CD4-positive, alpha-beta T cell treated with Interferon alpha-2 for 1 hour (primary cell): Measurements from ENCODE around the gene BFAR.
A peak's percentile ranks its signal among the peaks of the same experiment; 100 is the strongest.
"Not testable (repeated sequence)": the region's sequence is repeated elsewhere in the genome, so short reads cannot be mapped to it uniquely, and the experiment has no call there.

Experiments
- DNase-seq, 2 donors: peaks; one replicate each; pipeline ENCODE4 v3.0.0-alpha.2; 2020 to 2022

The BFAR gene

GRCh38 chr16:14632693-14633569 is at the start of gene BFAR:
Gene BFAR, plus strand, starts transcription at chr16:14632951. Its CDS starts 11,396 bp downstream, at chr16:14644347.
- peak; percentile 99 for DNase-seq

- no peak for DNase-seq
These were observed 47.5 kb upstream of the BFAR start for GRCh38 chr16:14585287-14585686.

DNA sequence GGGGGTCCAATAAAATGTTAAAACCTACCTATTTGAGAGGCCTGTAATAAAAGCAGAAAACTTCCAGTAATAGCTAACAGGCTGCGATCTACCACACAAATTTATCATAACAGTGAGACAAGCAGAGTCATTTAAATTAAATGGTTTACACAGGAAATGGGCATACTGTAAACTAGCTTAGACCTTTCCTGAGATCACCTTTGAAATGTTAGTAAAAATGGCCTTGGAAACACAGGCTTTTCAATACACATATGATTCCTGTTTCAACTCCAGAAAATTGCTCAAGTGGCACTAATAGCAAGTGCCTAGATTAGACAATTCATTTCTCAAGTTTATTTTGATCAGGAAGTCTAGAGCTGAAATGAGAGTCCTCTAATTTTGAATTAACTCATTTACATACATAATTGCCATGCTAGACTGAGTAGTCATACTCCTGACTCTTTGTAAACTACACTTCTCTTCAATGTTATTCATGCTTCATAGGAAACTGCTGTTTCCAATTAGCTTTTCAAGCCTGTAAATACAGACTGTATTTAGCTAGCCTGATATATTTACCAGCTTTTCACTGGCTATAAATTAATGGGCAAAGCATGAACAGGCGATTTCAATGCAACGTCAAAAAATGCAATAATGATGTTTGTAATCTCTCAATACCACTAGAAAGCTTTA is 46.0 kb upstream of the BFAR start:
- DNase-seq: no peak

- DNase-seq: peak in 1 of 2 donors; percentile 36
These were observed 32.6 kb upstream of the BFAR start for GRCh38 chr16:14600164-14600563.

GRCh38 chr16:14602443-14602963 is 30.2 kb upstream of the BFAR start:
- DNase-seq: no peak

- no peak for DNase-seq
These were observed 26.6 kb upstream of the BFAR start for GRCh38 chr16:14606102-14606501.

DNA sequence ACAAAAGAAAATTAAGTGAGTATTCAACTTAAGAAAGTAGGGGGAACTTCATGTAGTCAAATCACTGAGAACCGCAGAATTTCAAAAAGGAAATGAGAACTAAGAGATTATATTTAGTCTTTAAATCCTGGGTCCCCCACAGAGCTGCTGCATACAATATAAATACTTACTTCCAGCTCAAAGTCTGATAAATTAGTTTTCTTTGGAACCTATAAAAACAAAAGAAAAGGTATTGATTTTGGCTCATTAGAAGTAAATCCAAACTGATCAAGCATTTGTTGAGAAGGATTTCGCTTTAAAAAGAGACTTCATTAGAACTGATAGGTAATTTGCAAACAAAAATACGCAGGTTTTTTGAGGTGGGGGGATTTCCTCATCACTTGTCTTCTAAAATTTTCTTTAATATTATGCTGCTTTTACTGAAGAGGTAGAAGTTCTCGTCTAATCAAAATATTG is 24.6 kb upstream of the BFAR start:
- DNase-seq: no peak

DNA sequence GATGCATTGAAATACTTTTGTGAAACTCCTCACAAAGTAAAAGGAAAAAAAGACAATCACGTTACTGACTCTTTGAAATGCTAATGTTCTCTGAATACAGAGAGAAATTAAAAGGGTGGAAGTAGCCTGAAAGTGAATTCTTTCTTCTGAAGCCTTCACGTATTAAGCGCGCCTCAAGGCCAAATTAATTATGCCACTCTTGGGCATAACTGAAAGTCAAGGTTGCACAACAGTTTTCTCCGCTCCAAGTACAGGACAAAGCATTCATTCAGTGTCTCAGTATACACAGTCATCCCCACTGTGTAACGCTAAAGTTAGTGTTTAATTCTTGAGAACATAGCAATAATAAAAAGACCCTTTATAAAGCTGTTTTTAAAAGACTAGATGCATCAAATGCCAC is 24.1 kb upstream of the BFAR start:
- DNase-seq: no peak

GRCh38 chr16:14609716-14610115 is 23.0 kb upstream of the BFAR start:
- no peak for DNase-seq

- DNase-seq: no peak
These were observed 21.1 kb upstream of the BFAR start for GRCh38 chr16:14611660-14612059.

DNA sequence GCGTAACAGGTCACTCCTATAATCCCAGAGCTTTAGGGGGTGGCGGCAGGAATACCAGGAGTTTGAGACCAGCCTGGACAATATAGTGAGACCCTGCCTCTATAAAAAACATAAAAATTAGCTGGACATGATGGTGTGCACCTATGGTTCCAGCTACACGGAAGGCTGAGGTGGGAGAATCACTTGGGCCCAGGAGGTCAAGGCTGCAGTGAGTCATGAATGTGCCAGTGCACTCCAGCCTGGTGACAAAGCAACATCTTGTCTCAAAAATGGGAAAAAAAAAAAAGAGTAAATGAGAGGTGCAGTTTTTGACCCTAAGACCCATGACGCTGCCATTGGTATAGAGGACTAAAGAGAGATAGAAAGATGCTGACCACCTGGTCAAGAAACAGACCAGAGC is 18.8 kb upstream of the BFAR start:
- DNase-seq: no peak

GRCh38 chr16:14616280-14616679 is 16.5 kb upstream of the BFAR start:
- DNase-seq: no peak

DNA sequence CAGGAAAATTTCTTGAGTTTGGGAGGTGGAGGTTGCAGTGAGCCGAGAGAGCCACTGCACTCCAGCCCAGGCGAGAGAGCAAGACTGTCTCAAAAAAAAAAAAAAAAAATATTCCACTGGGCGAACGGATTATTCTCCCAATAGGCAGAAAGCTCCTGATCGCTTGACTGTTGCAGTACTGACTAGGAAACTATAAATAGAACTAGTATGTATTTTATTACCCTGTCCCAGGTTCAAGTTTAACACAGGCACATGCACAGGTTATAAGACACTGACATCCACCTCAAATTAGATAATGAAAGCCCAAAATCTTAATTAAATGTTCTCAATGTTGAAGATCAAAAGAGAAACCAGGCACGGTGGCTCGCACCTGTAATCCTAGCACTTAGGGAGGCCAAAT is 14.2 kb upstream of the BFAR start:
- DNase-seq: no peak

DNA sequence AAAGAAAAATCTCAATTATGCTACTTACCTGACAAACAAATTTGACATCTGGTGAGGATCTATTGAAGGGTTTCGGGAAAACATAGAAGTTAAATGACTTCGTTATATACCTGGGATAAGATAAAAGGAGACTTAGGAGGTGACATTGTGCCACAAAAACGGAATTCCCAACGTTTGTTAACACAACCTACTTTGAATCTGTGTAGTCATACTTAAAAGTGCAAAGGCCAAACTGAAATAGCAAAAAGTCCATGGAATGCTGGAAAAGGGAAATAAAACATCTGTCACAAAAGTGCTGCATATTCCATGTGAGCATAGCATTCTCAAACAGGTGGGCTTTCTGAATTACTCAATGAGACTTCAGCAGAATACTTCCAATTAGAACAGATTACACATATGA is 5.7 kb upstream of the BFAR start:
- DNase-seq: no peak

DNA sequence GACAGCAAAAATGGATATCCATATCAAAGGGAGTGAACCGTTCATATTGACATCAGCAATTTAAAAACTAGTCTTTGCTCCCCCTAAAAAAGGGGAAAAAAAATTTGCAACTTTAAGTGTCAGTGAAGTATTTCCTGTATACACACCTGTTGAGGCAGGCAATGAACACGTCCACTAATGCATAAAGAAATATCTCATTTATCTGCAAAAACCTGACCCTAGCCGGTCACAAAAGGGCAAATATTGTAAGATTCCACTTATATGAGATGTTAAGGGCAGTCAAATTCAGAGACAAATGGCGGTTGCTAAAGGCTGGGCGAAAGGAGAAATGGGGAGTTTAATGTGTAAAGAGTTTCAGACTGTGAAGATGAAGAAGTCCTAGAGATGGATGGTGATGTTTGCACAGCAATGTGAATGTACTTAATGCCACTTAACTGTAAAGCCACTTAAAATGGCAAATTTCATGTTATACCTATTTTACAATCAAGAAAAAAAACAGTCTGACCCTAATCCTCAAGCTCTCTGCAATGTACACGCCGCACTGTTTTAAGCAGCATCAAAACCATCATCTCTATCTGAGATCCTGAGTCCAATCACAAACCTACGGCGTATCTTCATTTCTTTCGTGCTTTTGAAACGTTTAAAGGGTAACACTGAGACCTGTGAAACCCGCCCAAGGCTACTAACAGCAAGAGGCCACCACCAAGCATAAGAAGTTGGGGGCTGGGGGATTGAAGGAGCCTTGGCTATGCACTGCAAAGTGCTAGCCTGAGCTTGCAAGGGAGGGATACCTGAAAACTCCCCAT is 3.7 kb upstream of the BFAR start:
- DNase-seq: peak in 1 of 2 donors; percentile 9

DNA sequence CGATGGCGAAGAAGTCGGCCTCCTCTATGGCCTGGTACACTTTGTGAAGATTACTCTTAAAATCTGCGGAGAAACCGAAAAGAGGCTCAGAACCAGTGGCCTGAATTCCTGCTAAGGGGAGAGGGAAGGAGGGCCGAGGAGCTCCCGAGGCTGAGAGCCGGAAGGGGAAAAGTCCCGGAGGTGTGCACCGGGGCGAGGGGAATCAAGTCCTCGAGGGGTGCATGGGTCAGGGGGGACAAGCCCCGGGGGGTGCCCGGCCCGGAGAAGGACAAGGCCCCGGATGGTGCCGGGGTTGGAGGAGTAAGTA is 3.2 kb upstream of the BFAR start:
- no peak for DNase-seq

DNA sequence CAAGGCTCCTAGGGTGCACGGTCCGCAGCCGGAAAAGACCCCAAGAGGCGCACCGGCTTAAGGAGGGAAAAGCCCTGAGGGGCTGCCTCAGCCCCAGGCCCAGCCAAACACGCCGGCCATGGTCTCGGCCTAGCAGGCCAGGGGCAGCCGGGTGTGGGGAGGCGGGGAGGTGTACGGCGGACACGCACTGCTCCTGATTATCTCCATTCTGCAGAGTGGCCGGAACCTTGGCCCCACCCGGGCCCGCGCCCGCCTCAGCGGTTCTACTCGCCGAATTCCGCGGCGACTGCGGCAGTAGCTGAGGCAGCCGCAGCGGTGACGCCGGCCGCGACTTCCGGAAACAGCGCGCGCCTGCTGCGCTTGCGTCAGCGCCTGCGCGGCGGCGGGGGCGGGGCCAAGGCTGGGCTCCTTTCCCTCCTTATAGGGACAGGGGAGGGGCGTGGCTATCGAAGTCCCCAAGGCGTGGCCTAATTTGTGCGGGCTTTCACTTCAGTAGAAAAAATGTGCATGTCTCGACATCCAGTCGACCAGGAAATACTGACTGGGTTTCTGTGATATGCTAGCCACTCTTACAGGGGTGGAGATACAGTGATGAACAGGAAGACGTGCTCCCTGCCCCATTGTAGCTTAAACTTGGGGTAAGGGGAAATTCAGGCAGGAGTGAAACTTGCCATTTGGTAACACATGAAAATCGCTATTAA is 2.7 kb upstream of the BFAR start, which contains the start of gene PARN:
PARN (minus strand) TSS at position 342 of the 701 bp plus-strand sequence; CDS start at position 207, 135 bp downstream.
- peak; percentile 98 for DNase-seq

DNA sequence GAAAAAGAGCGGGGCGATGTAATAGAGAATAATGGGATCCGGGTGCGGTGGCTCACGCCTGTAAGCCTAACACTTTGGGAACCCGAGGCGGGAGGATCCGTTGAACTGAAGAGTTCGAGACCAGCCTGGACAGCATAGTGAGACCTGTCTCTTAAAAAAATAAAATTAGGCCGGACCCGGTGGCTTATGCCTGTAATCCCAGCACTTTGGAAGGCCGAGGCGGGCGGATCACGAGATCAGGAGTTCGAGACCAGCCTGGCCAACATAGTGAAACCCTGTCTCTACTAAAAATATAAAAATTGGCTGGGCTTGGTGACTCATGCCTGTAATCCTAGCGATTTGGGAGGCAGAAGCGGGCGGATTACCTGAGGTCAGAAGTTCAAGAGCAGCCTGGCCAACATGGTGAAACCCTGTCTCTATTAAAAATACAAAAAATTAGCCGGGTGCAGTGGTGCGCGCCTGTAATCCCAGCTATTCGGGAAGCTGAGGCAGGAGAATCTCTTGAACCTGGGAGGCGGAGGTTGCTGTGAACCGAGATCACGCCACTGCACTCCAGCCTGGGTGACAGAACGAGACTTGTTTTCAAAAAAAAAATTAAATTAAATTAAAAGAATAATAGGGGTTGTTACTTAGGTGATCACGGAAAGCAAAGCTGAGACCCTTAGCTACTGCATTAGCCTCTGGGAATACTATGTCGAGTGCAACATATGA is 2.0 kb upstream of the BFAR start:
- not testable (repeated sequence) for DNase-seq

DNA sequence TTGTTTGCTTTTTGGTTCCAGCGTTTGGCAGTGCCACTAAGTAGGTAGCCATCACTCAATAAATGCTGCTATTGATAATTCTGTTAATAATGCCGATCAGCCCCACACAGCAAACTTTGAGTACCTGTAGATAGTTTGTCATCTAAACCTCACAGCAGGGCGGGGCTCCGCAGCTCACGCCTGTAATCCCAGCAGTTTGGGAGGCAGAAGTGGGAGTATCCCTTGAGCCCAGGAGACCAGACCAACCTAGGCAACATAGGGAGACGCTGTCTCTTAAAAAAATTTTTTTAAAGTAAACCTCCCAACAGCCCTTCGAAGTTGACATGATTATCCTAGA is 1.6 kb downstream of the BFAR start:
- DNase-seq: no peak

DNA sequence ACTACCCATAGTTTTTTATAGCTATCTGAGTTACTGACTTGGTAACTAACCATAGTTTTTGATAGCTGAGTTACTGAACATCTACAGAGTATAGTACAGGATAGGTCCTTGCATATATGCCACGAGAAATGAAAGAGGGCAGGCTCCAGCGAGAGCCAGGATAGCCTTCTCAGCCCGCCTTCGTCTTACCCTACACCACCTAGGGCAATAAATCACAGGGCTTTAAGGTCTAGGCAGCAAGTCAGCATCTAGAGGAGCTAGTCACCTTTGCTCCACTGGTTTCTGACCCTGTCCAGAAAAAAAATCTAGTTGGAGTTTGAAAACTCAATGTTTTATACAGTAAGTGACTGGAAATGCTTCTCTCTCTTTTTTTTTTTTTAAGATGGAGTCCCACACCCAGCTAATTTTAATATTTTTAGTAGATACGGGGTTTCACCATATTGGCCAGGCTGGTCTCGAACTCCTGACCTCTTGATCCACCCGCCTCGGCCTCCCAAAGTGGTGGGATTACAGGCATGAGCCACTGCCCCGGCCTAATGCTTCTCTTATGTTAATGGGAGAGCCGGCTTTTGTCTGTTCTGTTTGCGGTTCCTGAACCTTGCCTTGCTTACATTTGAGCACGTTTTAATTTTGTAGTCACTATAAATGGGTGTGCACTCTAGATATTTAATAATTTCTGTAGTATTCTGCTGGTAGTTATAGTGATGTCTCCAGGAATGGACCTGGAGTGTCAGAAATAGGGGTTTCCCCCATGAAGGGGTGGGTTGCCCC is 2.8 kb downstream of the BFAR start:
- no peak for DNase-seq
